Measurements from ENCODE around the gene TCAF1.
"Not testable (repeated sequence)": the region's sequence is repeated elsewhere in the genome, so short reads cannot be mapped to it uniquely, and the experiment has no call there.

DNA sequence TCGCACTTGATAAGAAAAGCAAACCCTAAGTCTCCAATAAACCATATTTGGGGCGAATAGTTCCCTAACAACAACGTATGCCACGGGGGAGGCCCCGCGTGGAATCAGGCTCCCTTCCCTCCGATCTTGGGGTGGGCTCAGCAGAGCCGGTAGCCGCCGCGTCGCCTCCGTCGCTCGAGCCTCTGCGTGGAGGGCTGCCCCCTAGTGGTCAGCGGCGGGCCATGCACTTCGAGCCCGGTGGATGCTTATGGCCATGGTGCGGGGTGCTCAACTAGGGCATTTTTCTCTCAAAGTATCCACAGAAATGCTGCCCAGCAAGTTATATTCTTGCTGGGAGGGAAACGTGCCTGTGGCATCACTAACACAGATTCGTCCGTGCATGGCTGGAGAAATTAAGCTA lies 64.8 kb downstream of the TCAF1 start:
- TF ChIP-seq, protein P1, sequence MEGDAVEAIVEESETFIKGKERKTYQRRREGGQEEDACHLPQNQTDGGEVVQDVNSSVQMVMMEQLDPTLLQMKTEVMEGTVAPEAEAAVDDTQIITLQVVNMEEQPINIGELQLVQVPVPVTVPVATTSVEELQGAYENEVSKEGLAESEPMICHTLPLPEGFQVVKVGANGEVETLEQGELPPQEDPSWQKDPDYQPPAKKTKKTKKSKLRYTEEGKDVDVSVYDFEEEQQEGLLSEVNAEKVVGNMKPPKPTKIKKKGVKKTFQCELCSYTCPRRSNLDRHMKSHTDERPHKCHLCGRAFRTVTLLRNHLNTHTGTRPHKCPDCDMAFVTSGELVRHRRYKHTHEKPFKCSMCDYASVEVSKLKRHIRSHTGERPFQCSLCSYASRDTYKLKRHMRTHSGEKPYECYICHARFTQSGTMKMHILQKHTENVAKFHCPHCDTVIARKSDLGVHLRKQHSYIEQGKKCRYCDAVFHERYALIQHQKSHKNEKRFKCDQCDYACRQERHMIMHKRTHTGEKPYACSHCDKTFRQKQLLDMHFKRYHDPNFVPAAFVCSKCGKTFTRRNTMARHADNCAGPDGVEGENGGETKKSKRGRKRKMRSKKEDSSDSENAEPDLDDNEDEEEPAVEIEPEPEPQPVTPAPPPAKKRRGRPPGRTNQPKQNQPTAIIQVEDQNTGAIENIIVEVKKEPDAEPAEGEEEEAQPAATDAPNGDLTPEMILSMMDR (IDR thresholded peaks at IDR 0.05; ENCODE audit: low read depth, low read length, missing input control), result peak; percentile 41
- TF ChIP-seq YY1, REST, NR2F2 (IDR thresholded peaks at IDR 0.05): not testable (repeated sequence)
- TF ChIP-seq, protein P2, sequence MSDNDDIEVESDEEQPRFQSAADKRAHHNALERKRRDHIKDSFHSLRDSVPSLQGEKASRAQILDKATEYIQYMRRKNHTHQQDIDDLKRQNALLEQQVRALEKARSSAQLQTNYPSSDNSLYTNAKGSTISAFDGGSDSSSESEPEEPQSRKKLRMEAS (IDR thresholded peaks at IDR 0.05), result not testable (repeated sequence)
- TF ChIP-seq, protein P3, sequence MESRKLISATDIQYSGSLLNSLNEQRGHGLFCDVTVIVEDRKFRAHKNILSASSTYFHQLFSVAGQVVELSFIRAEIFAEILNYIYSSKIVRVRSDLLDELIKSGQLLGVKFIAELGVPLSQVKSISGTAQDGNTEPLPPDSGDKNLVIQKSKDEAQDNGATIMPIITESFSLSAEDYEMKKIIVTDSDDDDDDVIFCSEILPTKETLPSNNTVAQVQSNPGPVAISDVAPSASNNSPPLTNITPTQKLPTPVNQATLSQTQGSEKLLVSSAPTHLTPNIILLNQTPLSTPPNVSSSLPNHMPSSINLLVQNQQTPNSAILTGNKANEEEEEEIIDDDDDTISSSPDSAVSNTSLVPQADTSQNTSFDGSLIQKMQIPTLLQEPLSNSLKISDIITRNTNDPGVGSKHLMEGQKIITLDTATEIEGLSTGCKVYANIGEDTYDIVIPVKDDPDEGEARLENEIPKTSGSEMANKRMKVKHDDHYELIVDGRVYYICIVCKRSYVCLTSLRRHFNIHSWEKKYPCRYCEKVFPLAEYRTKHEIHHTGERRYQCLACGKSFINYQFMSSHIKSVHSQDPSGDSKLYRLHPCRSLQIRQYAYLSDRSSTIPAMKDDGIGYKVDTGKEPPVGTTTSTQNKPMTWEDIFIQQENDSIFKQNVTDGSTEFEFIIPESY (IDR thresholded peaks at IDR 0.05), result not testable (repeated sequence)

Measured in liver (tissue), 3 donors.